HG03135 (cell line): ENCODE data around the gene HDAC8.
"Not testable (repeated sequence)": the region's sequence is repeated elsewhere in the genome, so short reads cannot be mapped to it uniquely, and the experiment has no call there.

Experiments
- ATAC-seq: cut with Tn5 transposase; IDR thresholded peaks from one replicate; pipeline ENCODE4 v1.9.1; 2021; ENCODE audit warnings: mild to moderate bottlenecking, moderate library complexity; ENCODE audit not compliant: unreplicated experiment

Gene HDAC8

DNA sequence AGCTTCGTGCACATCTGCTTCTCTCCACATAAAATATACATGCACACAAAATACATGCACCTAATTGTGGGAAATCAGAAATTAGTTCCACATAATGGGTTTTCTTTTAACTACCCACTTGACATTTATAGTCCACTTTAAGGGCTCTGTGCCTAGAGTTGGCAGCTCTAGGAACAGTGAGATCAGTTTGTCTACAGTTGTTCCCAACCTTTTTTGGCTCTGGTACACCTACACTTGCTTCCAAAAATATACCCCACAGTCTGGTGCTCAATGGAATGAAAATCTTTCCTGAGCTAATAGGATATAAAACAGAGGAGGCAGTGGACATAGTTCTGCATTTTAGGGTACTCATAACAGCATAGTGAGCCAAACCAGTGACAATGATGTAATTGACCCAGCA, 36.1 kb downstream of the HDAC8 start:
- no peak for ATAC-seq

DNA sequence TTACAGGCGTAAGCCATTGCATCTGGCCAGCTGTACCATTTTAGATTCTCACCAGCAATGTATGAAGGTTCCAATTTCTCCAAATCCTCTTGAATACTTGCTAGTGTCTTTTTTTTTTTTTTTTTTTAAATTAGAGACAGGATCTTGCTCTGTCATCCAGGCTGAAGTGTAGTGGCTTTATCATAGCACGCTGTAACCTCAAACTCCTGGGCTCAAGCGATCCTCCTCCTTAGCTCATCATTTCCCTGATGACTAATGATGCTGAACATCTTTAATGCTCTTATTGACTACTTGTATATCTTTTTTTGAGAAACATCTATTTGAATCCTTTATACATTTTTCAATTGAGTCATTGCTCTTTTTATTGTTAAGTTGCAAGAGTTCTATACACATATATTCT, 40.3 kb downstream of the HDAC8 start:
- no peak for ATAC-seq

DNA sequence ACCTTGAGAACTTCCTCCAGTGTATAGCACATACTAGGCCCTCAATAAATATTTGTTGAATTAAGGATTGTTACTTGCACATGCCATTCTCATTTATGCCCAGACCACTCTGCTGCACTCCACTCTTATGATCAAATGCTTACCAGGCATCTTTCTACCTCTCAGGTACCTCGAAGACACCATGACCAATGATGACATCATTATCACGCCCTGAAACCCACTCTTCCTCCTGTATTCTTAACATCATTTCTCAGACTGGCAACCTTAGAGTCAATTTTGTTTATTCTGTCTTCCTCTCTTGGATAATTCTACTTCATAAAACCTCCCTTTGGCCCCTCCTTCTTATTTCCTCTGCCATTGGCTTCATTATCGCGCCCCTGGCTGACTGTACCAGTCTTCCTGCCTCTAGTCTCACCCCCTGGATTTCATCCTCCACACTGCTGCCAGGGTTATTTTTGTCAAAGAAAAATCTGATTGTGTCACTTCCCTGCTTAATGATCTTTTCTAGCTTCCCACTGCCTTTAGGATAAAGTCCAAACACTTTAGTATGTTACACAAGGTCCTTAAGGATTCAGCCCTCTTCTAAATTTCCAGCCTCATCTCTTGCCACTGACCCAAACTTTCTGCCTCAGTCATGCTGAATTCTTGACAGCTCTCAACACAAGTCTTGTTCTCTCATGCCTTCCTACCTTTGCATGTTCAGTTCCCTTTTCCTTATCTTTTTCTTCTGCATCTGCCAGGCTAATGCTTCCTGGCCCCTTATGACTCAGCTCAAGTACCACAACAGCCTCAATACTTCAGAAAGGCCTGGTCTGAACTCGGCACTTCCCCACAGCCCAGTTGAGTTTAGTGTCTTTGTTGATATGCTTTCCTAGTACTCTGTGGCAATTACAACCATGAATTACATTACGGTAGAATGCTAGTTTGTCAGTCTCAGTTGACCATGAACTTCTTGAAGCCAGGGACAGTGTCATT, 45.8 kb downstream of the HDAC8 start:
- ATAC-seq = no peak

DNA sequence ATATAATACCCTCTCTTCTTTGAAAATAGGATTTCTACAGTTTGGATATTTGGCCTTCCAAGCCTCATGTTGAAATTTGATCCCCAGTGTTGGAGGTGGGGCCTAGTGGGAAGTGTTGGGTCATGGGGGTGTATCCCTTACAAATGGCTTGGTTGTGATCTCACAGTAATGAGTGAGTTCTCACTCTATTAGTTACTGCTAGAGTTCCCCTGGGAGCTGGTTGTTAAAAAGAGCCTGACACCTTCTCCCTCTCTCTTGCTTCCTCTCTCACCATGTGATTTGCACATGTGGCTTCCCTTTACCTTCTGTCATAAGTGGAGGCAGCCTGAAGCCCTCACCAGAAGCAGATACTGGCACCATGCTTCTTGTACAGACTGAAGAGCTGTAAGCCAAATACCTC, 73.9 kb downstream of the HDAC8 start:
- ATAC-seq = no peak

DNA sequence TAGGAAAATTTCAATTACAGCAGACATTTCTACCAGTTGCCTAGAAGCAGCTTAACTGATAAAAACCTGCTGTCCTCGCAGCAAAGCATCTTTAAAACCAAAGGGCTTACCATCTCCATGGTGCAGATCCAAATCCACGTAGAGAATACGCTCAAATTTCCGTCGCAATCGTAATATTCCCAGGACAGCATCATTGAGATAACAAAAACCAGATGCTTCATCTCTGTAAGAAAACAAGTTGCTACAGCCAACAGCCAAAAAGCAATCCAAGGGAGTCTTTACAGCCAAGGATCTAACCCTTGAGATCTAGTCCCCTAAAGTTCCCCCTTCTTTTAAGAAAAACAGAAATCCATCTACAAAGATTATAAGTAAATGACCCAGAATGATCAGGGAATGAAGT, 77.6 kb downstream of the HDAC8 start:
- no peak for ATAC-seq

DNA sequence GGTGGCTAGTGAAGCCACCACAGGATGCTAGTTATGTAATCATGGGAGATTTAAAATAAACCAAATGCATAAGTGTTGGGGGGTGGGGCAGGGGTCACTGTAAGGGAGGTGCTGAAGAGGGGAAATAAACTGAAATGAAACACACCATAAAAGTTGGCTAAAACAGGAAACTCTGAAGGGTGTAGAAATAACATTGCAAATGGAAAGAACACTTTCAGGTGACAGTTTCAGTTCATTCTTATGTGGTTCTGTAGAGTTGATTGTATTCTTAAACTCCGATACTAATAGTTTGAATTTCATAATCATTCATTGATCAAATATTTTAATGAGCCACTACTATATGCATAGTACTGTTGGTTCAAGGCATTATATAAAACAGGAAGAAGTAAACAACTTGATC, 80.1 kb downstream of the HDAC8 start:
- ATAC-seq = peak; percentile 62

DNA sequence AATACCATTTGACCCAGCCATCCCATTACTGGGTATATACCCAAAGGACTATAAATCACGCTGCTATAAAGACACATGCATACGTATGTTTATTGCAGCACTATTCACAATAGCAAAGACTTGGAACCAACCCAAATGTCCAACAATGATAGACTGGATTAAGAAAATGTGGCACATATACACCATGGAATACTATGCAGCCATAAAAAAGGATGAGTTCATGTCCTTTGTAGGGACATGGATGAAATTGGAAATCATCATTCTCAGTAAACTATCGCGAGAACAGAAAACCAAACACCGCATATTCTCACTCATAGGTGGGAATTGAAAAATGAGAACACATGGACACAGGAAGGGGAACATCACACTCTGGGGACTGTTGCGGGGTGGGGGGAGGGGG, 82.4 kb downstream of the HDAC8 start:
- ATAC-seq = not testable (repeated sequence)

DNA sequence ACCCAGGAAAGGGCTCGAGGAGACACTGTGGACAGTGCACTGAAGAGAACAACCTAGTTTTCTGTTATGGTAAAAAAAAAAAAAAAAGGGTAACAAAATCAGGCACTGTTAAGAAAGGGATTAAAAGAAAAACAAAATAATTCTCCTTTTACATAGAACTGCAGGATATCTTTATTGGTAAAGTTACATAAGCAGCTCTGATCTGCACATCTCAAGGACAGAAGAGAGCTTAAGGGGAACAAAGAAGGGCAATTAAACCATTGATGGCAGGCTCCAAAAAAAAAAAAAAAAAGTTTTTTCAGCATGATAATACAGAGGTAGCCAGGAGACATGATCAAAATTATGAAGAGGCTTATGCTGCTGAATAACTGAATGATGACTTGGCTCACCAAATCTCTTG, 85.0 kb downstream of the HDAC8 start:
- ATAC-seq = no peak

DNA sequence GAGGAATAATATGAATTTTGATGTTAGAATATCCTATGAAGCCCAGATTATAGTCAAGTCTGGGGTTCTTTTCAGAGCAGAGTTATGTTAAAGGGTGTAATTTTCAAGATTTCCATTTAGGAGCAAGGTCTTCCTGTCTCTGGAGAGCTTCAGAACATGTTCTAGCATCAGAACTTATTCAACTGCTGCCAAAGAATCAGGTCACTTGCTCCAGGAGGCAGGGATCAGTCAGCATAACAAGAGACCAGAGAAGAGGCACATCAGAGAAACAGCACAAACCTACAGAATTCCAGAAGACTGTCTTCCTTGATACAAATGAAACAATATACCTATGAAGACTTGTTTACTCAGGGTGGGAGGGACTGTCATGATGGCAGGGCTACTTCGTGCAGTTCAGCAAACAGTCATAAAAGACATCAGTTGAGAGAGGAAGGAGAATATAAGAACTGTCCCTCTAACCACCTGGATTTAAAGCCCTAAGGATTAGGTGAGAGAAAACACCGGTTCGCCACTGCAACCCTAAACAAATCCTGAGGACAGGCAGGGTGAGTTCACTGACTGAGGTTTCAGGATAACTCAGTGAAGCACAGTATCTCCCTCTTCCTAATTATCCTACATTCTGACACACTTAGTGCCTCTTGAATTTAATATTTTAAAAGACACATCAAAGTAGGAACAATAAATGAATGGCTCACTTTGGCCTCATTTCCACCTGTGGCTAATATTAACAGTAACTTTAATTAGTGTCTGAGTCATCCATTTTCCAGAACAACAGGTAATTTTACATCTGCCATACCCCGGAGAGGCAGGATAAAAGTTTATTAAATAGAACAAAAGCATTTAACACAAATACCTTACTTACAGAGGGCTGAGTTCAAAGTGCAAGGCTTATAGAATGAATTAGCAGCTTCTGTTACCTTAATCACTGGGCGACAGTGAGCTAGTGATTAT, 93.0 kb downstream of the HDAC8 start:
- no peak for ATAC-seq

DNA sequence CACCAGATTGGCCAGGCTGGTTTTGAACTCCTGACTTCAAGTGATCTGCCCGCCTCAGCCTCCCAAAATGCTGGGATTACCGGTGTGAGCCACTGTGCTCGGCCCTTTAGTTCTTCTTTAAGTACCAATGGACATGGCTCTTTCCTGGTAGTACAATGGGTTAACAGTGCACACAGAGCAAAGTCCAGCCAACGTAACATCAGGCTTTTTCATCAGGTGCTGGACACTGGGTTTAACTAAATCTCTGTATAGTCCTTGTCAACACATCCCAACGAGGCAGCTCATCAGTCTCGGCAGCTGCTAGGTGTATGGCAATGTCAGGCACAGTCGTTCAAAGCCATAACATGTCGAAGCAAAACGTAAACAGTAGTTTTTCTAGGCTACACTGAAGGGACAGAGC, 93.8 kb downstream of the HDAC8 start:
- no peak for ATAC-seq

DNA sequence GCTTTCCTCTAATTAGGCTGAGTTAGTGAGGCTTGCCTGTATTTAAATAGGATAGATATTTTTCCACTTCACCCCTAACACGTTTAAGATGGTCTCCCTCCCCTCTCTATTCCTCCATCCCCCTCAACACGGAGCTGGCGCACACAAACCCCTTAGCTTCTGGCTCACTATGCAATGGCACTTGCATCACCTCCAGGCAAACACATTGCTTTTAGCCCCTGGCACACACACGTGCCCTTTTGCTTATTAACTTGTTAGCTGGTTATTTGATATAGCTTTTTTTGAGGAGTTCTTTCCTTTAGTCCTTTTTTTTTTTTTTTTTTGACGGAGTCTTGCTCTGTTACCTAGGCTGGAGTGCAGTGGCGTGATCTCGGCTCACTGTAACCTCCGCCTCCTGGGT, 94.3 kb downstream of the HDAC8 start:
- no peak for ATAC-seq

DNA sequence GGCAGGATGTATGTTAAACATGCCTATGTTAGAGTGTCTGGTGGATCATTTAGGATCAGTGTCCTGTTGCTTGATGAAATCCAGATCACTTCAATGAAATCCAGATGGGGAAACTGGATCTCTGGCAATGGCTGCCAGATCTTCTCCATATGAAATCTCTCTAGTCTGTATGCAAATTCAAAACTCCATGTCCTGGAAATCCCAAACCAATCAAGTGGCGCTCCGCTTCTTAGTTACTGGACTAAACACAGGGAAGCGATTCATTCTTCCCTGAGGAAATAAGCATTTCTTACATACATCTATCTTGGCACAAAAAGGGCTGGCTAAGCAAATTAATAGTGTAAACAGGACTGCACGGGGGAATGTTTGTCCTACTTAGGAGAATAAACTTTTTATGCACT, 94.9 kb downstream of the HDAC8 start:
- ATAC-seq = no peak

DNA sequence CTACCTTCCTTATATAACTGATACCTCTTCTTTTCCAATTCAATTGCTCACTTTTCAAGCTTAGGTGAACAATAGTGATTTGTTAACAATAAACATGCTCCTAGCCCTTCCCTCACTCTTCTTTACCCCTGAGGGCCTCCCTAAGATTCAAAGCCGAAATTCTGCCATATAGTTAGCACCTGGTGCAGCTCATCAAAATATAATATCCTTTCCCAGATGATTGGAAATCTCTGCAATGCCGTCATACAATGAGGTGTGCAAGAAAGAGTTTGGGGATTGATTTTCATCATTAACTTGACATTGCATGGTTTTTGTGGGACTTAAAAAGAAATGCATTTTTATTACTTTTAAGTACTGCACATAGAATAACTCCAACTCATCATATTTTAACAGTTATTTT, 95.3 kb downstream of the HDAC8 start:
- ATAC-seq = no peak

DNA sequence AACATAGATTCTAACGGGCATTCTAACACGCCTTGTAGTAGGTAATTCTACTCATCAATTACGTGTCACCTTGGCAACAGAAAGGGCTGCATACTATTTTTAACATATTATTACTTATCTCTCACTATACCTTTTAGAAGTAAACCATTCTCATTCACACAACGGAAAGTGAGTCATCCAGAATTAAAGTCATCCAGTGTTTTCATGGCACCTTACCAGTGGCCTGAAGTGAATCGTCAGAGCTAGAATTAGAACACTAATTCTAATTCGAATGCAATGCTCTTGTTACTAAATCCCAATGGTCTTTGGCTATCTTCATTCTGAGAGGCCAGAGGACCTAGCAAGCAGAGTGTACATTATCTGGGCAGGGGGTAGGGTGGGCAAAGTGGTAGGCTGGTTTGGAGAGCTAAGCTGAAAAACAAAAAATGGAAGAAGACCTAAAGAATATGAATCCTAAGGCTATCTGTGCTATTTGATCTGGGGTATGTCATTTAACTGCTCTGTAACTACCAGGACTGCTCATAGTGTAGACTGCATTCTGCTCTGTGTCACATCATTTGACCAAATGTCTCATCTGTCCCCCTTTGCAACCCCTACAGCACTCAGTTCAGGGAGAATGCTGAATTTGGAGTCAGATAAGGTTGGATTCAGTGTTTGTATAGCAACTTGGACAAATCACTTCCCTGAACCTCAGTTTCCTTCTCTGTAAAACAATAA, 96.5 kb downstream of the HDAC8 start:
- ATAC-seq = no peak

DNA sequence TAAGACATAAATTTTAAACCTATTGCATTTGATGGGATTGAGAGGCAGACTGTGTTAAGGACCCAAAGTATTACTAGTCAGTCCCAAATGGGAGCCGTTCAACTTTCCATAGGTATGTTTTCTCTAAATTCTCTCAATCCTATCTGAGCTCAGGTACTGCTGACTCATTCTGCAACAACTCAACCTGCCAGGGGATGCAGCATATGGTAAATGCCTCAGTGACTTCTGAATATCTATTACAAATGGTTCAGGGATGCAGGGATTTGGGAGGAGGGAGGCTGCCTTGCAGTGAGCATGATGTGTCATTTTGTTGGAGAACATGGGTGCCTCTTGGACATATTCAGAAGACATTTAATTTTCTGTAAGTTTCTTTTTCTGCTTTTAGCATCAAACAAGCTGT, 97.3 kb downstream of the HDAC8 start:
- no peak for ATAC-seq

DNA sequence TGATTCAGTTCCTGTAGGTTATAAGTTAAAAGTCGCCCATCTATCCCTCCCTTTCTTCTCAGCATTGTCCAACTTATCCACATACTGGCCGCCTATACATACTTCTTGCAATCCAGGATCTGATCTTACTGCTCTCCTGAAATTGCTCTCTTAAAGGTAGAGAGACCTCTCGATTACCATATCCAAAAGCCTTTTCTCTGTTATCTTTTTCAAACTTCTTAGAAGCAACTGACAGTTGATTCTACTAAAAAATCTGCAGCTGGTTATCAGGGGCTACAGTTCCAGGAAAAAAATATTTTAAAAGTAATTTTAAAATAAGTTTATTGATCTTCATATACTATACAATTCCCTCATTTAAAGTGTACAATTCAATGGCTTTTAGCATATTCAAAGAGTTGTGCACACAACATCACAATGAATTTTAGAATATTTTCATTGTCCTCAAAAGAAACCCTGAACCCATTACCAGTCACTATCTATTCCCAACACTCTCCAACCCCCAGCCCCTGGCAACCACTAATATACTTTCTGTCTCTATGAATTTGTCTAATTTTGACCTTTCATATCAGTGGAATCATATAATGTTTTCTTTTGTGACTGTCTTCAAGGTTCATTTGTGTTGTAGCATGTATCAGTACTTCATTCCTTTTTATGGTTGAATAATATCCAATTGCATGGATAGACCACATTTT, 102.0 kb downstream of the HDAC8 start:
- ATAC-seq = no peak

DNA sequence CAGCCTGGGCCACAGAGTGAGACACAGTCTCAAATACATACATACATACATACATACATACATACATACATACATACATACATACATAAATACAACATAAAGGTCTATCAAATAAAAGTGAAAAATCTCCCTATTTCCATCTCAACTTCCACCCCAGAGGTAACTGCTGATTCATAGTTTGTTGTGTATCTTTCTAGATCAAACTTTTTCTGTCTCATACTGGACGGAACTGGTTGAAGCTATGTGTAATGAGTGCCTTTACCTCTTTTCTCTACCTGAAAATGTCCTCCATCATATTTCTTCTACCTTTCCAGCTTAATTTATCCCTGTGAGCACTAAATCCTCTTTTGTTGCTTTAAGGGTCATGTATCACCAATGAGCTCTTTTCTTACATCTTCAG, 102.5 kb downstream of the HDAC8 start:
- no peak for ATAC-seq

DNA sequence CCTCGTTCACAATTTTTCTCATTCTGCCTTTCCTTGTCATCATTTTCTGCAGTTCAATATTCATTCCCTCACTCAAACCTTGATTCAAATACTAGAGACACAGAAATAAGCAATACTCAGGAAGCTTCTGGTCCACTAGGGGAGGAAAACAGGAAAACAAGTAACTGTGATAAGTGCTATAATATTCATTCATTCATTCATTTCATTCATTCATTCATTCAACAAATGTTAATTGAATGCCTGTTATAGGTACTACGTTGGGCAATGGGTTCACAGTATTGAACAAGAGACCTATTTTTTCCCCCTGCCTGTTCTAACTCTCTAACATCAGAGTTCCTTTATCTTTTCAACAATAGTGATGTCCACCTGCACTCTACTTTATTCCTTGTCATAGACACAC, 104.0 kb downstream of the HDAC8 start:
- no peak for ATAC-seq

DNA sequence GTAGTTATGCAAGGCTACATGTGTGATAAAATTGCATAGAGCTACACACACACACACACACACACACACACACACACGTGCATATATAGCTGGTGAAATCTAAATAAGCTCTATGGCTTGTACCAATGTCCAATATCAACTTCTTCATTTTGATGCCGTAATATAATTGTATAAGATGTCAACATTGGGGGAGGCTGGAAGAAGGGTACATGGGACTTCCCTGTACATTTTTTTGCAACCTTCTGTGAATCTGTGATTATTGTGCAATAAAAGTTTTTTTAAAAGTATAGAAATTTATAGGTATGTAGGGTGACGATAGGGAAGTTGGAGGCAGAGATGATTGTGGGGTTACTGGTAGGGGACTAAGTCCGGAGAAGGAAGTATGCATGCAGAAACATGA, 105.5 kb downstream of the HDAC8 start:
- ATAC-seq = no peak

DNA sequence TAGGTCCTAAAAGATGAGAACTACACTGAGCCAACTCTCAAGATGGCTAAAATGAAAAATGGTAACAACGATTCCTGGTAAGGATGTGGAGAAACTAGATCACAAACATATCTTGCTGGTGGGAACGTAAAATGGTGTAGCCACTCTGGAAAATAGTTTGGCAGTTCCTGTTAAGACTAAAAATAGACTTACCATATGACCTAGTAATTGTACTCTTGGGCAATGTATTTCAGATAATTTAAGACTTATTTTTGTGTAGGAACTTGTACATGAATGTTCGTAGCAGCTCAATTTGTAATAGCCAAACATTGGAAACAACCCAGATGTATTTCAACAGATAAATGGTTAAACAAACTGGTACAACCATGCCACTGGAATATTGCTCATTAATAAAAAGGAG, 106.2 kb downstream of the HDAC8 start:
- ATAC-seq = no peak

DNA sequence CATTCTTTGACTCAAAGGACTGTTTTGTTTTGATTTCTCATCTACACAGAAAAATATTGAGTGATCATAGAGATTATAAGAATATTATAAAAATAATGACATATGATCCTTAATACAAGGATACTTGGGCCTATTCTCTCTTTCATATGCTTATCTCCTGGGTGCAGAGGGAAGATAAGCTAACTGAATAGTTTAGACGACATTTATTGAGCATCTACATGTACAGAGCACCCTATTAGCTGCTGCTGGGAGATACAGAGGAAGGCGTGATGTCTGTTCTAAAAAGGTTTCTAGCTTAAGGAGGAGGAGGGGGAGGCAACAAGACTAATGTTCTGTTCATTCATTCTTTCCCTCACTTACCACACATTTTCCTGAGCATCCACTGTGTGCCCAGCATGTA, 106.8 kb downstream of the HDAC8 start:
- ATAC-seq = no peak
